HuH-7.5 (cell line): Measurements from ENCODE around the gene CNTNAP4.

Source experiments
- DNase-seq: peaks from one replicate; pipeline ENCODE4 v3.0.0; 2011; ENCODE audit warnings: low spot score

The CNTNAP4 gene

DNA sequence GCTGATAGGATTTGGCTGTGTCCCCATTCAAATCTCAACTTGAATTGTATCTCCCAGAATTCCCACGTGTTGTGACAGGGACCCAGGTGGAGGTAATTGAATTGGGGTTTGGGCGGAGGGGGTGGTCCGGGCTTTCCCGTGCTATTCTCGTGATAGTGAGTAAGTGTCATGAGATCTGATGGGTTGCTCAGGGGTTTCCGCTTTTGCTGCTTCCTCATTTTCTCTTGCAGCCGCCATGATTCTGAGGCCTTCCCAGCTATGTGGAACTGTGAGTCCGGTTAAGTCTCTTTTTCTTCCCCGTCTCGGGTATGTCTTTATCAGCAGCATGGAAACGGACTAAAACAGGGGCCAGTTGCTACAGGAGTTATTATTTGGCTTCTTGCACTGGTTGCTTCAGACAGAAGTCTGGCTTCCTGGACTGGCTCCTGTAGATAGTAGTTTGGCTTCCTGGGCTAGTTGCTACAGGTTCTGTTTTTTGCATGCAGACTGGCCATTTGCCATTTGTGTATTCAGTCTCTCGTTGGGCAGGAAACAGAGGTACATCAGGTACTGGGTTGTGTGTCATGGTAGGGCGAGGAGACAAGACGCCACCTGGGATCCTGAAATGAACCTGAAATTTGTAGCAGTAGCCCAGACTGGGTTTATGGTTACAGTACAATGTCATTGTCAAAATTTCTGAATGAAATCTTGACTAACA lies 32.6 kb downstream of the CNTNAP4 start:
- no peak for DNase-seq

DNA sequence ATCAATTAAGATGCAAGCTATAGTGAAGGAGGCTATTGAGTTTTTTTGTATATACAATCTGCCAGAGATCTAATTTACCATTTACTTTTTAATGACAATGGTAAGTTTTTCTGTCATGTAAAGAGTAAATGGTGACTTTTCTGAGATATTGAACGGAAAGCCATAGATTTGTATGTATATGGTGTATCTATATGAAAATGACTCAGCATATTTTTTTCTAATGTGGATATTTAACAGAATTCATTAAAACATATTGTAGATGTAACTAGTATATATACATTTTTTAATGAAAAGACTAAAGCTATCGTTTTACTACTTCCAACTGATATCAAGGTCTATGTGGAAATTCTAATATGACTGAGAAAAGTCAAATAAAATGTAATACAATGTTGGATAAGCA lies 34.1 kb downstream of the CNTNAP4 start:
- no peak for DNase-seq

DNA sequence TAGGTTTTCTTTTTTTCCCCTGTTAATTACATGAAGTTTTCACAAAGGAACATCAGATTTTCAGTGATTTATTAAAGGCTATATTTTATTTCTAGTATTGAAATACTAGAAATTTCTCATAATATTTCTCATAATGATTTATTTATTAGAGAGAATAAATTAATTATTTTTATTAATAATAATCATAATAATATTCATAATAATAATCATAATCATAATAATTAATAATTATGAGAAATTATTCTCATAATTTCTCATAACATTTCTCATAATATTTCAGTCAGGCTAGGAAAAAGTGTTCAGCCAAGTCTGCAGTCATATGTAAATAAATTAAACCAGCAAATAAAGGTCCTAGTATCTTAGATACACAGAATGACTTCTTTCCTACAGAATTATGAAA lies 41.4 kb downstream of the CNTNAP4 start:
- DNase-seq, result no peak

DNA sequence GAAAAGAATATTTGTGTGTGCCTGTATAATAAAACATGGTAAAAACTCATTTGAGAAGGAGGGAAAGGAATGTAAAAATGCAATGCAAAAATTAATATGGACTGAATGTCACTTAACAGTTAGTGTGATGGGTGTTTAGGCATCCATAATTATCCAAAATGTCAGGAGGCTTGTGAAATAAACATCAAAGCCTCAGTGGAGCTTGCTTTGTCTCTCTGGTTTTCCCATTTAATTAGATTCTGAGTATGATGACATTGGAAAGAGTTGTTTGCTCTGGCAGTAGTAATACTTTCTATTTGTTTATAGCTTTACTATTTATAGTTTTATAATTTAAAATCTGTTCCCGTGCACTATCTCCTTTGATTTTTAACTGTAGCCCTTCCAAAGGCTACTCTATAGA lies 51.9 kb downstream of the CNTNAP4 start:
- DNase-seq, result no peak

DNA sequence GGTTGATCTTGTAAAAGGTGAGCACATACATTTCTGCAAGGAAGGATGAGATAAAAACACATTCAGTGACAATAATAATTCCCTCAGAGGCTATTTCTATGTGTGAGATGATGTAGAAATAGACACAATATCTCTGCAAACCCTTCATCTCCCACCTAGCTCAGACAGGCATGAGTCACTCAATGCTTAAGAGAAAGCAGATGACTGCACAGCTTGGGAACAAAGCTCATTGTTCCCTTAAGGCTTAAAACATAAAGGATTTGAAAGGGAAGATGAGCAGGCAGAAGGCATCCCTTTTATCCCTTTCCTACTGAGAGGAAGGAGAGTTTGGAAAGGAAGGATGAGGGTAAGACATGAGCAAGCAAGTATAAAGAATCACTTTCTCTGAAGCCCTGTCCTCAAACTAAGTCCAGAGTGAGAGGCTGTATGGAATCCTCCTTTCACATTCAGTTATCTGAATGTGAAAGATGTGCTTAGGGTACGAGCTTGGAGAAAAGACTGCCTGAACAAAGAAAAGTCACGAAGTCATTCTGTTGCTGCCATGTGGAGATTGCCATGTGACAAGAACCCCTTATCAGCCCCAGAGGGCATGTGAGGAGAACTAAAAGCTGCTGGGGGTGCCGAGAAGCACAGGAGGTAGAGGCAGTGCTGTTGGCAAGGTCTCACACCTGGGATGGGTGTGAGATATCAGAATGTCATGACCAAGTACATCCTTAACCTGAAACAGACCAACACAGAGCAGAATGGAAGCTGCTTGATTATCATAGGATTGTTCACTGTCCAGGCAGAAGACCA lies 58.2 kb downstream of the CNTNAP4 start:
- DNase-seq, result no peak

DNA sequence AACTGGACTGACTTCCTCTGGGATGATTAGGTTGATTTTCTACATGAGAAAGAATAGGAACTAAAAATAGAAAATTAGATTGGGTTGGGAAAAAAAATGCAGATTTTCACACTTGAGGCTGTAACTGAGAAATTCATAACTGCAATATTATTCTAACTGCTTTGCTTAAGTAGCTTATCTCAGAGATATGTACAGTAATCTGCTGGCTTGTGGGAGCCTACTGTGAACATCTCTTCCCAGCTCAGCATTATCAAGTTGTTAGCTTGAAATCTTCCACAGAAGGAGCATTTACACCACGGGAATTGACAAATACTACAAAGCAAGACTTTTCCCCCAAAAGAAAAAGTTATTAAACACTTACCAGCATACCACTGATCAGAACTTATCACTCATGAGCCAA lies 58.9 kb downstream of the CNTNAP4 start:
- no peak for DNase-seq

DNA sequence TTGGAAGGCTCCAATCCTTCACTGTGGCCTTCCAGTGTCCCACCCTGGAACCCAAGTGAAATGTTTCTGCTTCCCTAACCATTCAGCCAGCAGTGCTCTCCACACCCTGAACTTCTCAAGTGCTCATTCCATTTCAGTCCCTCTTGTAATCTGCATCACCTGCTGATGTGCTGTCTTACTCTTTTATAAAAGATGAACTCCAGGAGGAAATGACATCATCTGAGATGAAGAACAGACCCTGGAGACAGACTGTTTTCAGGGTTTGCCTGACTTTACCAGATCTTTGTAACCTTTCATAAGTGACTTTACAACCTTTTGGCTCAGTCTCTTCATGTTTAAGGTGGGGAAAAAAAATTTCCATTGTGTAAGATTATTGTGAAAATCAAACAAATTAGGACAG lies 61.3 kb downstream of the CNTNAP4 start:
- DNase-seq, result no peak

DNA sequence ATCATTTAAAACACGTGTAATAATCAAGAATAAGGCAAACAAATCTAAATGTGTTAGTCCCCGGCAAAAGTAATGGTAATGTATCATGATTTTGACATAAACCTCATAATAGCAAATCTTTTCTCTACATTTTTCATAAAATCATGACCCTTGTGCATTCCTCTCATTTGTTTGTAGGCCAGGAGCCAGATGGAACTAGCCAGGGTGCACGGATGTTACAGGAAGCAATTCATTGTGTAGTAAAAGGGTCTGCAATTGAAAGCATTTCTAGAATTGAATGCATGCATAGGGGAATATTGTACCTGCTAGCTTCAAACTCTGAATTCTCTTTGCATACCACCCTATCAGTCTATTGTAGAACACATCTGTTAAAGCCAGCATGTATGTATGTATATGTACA lies 66.6 kb downstream of the CNTNAP4 start:
- no peak for DNase-seq

DNA sequence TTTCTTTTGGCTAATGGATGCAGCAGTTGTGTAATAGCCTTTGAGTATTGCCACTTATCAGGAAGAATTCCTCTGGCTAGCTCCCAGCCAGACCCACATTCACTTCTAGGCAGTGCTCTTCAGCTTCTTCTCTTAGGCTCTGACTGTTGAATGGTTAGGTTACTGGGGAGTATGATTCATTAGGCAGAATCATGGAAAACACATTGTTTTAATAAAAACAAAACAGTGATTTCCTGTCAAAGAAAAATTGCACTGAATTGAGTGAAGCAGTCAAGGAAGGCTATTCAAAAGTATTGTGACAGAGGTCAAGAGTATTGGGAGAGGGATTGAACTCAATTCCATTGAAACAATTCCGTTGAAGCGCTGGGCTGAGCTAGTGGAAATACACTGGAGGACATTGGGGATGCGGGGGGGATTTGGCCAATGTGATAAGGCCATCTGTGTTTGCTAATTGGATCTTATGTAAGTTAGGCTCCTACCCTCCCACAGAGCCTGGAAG lies 68.0 kb downstream of the CNTNAP4 start:
- peak; percentile 13 for DNase-seq

DNA sequence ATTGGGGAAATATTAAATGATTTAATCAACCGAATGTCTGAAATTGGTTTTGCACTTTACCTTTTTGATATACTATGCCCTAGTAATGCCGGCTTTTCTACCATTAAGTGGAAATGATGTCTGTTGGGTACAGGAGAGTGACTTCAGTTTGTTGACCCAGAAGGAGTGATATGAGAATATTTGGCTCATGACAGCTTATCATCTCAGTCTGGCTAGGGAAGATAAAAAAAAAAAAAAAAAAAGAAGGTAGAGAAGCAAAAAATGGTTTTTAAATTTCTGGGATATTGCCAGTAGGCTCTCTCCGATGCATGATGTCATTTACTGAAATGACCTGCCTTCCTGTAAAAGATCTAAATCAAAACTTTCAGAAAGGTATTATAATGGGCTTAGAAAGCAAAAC lies 69.0 kb downstream of the CNTNAP4 start:
- DNase-seq, result no peak

DNA sequence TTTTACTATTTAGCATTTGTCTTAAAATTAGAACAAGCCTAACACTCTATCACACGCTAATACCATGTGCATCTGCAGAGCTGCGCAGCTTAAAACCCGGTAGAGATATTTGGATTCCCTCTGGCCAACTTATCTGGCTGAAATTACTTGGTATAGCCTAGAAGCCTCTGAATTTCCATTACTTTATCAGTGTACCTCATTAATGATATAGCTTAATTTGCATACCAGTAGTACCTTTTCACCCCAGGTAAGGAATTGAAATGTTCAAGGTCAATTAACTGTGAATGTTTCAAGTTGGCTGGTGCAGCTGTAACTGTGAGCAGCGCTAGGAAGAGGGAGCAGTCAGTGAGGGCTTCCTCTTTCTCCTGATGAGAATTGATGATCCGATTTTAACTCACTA lies 74.2 kb downstream of the CNTNAP4 start:
- DNase-seq, result no peak

DNA sequence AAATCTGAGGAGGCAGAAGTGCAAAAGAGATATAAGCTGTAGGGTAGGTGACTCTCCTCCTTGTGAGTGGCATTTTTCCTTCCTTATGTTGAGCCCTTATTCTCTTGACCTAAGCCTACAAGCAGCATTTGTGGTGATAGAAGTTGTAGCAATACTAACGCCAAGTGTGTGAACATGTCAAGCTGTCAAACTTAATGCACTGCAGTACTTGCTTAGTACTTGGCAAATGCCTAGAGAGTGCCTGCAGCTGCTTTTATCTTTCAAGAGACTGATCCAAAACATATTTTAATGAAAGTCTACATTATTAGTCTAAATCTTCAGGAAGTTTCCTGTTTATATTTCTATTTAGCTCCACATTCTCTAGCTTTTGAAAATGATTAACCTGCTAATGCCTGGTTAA lies 83.2 kb downstream of the CNTNAP4 start:
- DNase-seq, result no peak

DNA sequence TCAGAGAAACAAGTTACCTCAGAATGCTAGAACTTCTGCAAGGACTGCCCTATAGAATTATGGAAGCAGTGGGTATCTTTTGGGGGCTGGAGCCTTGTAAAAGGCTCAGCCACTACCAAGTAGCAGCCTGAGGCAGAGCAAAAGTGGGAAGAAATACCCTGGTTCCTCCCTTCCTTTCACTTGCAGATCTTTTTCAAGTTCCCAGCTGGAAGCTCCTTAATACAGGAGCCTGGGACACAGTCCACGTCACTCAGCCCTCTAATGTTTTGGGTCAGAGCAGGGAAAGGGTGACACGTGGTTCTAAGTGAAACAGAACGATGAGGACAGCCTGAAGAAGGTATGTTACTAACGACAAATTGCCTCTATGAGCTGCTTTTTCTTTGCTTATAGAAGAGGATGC lies 93.1 kb downstream of the CNTNAP4 start:
- DNase-seq, result no peak

DNA sequence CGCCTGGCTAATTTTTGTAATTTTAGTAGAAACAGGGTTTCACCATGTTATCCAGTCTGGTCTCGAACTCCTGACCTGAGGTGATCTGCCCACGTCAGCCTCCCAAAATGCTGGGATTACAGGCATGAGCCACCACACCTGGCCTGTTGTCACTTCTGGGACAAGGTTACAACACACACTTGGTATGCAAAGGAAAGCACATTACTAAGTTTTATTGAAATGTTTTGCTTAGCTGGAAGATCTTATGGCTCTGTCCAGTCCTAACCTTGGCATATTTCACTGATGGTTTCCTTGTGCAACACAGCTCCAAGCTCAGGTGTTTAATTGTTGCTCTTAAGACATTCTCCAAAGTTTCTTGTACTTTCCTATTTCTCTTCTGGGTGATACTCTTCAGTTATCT lies 94.2 kb downstream of the CNTNAP4 start:
- DNase-seq, result no peak

DNA sequence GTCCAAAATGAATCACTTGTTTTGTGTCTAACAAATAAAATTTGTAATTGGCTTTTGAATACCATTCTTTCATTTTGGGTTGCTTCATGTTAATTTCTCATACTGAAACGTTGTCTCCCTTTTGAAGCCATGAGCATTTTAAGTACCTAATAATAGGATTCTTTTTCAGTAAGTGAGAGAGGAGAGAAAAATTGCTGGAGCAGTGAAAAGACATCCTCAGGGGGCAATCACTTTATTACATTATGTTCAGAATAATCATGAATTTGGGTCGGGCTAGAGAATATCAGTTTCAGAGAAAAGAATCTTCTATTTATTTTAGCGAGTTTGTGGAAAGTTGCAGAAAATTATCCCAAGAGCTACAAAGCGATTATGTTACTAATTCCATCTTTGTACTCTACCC lies 96.8 kb downstream of the CNTNAP4 start:
- DNase-seq, result no peak

DNA sequence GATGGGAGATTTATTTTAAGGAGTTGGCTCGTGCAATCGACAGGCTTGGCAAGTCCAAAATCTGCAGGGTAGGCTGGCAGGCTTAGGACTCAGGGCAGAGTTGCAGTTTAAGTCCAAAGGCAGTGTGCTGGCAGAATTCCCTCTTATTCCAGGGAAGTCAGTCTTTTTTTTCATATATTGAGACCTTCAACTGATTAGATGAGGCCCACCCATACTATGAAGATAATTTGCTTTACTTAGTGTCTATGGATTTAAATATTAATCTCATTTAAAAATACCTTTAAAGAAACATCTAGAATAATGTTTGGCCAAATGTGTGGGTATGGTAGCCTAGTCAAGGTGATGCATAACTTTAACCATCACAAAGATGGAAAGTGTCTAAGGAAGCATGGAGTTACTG lies 99.8 kb downstream of the CNTNAP4 start:
- DNase-seq, result no peak

DNA sequence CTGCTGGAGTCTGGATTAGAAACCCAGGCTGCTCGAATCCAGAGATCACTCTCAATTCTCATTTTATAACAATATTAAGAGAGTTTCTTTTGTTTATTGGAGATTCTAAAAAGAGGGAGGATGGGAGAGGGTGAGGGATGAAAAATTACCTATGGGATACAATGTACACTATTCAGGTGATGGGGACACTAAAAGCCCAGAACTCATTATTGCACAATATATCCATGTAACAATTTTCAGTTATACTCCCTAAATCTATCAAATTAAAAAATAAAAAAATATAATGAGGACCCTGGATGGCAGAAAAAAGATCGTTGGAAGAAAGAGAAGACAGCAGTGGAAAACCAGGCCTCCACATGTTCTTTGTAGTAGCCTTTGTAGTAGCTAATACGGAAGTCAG lies 100.8 kb downstream of the CNTNAP4 start:
- DNase-seq, result no peak

DNA sequence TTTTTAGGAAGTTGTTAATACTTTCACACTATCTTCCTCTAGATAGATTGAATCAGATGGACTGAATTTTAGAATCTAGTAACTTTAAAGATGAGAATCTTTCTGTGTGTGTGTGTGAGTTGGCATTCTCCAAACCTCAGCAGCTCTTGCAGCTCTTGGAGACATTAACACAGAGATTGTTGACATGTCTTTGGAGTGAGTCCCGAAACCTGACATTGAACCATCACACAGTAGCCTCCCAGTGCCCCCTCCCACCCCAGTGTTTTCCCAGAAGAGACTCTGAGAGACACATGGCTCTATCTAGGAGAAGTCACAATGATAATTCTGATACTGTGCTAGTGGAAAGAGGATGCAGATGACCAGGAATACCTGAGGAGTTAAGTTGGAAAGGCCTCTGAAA lies 103.9 kb downstream of the CNTNAP4 start:
- no peak for DNase-seq

DNA sequence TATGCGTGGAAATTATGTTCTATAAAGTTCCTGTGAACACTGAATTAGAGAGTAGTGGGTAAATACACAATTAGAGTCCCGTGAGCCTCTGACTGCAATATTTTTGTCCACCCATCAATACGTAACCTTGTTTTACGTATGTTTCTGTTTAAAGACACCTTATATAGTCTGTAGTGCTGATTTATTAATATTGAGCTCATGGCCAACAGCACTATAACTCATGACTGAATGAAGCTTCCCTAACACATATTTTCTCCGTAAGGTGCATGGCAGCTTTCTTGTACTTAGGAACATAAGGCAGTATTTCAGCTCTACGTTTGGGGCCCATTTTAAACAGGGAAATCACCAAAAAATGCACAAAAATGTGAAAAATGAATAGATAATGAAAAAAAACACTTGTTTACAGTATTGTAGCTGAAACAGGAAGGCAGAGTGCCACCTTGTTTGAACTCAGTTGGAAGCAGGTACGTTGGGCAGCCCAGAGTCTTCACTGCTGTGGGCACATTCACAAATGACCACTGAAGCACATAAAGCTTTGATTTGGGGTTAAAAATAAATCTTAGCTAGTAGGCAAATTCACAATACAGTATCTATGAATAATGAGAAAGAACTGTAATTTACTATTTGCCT lies 108.5 kb downstream of the CNTNAP4 start:
- DNase-seq, result no peak

DNA sequence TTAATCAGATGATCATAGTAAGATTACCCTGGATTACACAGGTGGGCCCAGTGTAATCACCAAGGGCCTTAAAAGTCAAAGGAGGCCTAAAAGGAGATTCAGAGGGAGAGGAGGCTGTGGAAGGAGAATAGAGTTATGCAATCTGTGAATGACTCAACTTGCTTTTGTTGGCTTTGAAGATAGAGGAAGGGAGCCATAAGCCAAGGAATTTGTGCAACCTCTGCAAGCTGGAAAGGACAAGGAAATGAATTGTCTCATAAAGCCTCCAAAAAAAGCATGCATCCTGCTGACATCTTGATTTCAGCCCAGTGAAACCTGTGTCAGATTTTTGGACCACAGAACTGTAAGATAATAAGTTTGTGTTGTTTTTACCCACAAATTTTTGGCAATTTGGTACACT lies 109.6 kb downstream of the CNTNAP4 start:
- no peak for DNase-seq

DNA sequence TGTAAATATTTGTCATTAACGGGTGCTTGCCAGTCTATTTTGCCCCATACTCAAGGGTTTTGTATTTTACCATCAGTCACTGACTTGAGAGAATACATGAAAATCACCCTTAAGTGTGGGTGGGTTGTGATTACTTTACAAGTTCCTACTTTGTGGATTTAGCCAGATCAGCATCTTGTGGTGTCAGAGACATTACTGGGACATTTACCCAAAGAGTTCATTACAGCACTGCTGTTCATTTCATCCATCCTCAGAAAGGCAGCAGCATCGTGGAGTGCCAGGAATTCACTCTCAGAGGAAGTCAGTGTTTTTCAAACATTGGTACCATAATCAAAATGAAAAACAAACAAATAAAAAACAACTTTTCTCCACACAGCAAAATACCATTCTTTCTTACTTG lies 110.8 kb downstream of the CNTNAP4 start:
- no peak for DNase-seq

DNA sequence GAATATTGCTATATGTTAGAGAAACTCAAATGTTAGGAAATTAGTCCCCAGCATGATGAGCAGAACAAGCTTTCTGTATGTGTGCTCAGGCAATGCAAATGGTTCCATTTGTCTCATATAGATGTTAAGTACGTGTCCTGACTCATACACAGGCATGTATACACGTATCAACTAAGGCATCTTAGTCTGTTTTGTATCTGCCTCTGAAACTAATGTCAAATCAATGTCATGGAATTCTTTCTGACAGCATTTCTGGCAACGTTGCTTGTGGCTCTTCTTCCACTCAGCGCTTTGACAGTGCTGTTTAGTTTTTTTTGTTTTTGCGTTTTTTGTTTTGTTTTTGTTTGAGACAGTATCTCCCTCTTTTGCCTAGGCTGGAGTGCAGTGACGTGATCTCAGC lies 111.9 kb downstream of the CNTNAP4 start:
- DNase-seq, result no peak

DNA sequence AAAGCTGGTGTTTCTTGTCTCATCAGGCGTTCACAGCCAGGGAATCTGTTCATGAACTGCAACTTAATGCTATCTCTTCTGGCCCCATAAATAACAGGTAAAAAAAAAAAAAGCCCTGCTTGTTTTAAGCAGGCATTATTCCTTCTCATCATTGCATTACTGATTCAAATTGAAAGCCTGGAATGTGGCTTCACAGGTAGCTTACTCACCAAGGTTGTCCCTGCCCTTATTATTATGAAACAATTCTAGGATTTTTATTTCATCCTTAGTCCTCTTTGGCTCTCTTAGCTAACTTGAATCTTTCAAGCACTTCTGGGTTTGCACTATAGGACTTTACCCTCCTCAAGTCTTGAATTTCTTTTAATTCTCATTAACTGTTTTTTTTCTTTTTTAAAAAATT lies 113.3 kb downstream of the CNTNAP4 start:
- no peak for DNase-seq
